EL (cell line): ENCODE results near the gene OR5J2.
"Not testable (repeated sequence)": the region's sequence is repeated elsewhere in the genome, so short reads cannot be mapped to it uniquely, and the experiment has no call there.

Experiments
- DNase-seq: peaks from one replicate; pipeline ENCODE4 v3.0.0-alpha.2; 2016

OR5J2 gene

DNA sequence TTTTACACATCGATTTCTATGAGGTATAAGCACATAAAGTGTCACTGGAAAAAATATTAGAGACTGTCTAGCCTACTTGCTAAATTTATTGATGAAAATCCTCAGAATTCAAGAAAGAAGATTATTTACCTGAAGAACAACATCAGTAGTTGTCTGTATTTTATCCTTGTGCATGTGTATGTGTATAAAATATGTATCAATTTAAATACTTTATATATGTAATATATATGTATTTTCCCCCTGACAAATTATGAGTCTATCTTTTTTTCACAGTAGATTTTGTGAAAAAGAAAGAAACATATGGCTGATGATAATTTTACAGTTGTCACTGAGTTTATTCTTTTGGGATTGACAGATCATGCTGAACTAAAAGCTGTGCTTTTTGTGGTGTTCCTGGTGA, at the start of gene OR5J2:
Gene OR5J2 (plus strand): TSS at position 301 of the 400 bp plus-strand sequence. CDS start 0 bp downstream, at position 301.
- DNase-seq, result no peak

DNA sequence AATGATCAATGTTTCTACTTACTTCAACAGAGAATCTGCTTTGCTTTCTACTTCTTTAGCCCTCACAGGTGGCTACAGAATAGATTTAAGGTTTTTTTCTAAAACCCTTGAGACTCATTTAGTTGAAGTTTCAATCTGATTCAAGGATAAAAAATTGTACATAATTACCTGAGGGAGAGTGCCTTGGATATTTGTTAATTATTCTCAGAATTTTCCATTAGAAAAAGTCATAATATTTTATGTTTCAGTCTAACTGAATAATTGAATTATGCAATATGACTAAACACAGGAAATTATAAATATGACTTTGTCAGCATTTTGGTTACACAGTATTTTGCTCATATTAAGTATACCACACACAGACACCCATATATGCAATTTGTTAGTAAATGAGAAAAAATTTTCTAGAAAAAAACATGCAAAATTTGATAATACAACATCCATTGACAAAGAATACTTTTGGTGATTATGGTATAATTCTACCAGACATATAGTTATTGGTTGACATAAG, 36.2 kb upstream of the OR5J2 start, which contains the start of gene OR8J3:
Gene OR8J3 (minus strand): TSS at position 51 of the 511 bp plus-strand sequence. CDS start 2,483 bp downstream, outside the sequence.
- DNase-seq, result no peak

DNA sequence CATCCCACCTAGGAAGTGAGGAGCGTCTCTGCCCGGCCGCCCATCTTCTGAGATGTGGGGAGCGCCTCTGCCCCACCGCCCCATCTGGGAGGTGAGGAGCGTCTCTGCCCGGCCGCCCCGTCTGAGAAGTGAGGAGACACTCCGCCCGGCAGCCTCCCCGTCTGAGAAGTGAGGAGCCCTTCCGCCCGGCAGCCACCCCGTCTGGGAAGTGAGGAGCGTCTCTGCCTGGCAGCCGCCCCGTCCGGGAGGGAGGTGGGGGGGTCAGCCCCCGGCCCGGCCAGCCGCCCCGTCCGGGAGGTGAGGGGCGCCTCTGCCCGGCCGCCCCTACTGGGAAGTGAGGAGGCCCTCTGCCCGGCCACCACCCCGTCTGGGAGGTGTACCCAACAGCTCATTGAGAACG, 32.7 kb upstream of the OR5J2 start:
- DNase-seq, result not testable (repeated sequence)

DNA sequence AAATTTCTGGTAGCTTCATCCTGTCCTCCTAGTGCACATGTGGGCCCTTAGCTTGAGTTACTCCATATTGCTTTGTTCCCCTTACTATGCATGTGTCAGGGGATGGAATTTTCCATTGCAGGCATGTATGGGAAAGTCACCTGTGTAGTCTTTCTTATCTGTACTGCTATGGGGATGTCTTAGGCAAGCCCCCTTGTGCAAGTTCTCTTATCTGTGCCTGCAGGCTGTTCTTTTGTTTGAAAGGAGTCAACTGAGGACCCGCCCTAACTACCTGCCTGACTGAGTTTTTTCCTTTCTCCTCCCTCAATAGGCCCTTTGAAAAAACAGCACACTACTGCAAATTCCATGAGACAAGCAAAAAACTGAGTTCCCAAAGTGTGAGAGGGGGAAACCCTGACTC, 25.0 kb upstream of the OR5J2 start:
- DNase-seq, result no peak

GRCh38 chr11:56152333-56152732, 24.1 kb upstream of the OR5J2 start:
- DNase-seq, result no peak

GRCh38 chr11:56160217-56160616, 16.2 kb upstream of the OR5J2 start, which contains the start of gene OR8K5:
TSS of gene OR8K5 (minus strand) at chr11:56160317. CDS start at chr11:56160317, 0 bp downstream.
- DNase-seq, result no peak

GRCh38 chr11:56163804-56164203, 12.6 kb upstream of the OR5J2 start:
- no peak for DNase-seq

DNA sequence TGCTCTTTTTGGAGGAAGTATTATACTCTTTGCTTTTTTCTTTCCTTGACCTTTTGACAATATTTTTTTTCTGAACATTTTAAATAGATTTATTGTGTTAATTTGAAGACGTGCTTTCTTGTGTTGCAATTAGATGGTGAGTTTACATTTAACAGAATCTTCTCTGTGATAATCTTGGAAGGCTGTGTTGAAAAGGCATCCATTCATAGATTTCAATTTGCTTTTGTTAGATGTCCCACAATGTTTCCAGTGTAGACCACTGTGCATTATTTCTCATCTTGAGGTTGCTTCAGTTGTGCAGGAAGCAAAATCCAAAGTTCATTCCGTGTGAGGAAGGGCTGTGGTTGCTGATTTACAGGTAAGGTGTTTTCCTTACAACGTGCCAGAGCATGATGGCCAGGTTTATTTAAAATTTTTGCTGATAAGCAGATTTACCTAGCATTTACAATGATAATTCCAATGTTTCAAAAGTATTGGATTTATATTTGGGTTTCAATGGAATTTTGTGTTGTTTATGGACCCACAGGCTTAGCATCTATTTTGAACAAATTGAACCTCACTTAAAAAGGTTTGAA, 4.1 kb upstream of the OR5J2 start:
- DNase-seq, result no peak

DNA sequence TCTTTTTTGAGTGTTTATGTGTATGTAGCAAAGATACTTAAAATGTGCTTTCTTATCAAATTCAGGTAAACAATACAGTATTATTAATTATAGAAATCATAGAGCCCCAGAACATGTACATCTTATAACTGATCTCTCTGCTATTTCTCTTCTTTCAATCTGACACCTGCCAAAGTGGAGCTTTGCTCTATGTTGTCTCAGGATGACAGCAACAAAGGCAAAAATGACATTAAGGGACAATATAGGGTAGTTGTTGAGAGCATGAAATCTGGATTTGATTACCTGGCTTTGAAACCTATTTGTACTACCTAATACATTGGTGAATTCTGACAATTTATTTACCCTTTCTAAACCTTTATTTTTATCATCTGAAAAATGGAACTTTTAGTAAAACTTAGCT, 7.0 kb downstream of the OR5J2 start:
- DNase-seq, result no peak

- no peak for DNase-seq
Measured at GRCh38 chr11:56188602-56189001, 12.2 kb downstream of the OR5J2 start.

DNA sequence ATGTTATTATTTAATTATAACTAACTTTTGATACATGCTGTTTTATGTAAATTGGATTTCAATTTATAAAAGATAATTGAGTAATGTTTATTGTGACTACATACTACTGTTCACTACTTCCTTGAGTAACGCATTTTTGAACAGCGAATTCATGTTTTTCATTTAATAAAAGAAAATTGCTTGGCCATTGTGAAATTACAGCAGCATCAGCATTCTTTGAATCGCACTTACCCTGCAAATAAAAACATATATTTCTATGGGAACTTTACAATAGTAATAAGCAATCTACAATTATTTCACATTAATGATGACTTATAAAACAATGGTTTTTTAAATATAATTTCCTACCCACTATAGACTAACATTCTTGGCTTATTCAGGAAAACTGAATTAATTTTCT, 20.3 kb downstream of the OR5J2 start:
- no peak for DNase-seq

DNA sequence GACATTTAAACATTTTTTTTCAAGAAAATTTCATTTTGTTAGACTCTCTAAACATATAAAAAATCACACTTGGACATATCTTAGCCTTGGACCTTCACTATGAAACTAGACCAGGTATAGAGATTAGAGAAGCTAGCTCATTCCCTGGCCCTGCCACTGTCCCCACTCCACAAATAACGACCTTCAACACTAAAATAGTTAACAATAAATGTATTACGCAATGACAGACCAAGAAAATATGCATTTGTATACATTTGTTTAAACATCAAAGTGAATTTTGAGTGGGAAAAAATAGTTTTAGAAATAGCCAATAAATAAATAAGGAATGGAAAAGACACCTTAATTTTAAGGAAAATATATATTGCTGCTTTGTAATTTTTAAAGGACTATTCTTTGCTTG, 20.9 kb downstream of the OR5J2 start:
- no peak for DNase-seq

DNA sequence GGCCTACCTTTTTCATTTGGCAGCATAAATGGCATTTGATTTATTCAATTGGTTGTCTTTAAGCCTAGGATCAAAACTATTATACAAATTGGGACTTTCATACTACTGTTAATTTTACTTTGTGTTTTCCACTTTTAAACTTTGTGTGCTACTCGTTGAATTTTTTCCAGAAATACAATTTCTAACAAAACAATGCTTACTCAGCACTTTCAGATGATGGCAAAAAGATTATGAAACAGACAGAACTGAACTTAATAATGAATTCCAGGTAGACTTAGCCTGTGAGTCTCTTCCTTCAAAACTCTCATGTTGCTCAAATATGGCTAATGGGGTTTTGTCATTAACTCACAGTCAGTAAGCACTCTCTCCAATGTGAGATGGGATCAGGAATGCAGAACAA, 31.4 kb downstream of the OR5J2 start:
- no peak for DNase-seq

DNA sequence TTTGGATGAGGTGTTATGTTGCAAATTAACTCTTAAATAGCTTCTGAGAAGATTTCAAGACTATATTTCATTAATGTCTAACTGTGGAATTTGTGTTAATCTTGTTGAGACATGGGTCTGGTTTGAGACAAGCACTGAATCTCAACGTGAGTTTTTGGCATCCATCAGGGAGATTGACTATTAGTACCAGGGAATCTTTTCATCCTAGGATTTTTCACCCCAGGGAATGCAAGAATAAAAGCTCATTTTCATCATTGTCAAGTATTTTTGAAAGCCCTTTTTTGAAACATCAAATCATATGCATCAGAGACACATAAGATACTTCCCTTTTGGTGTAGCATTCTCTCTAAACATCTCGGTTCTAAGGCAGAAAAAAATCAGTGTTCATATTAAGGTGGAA, 38.1 kb downstream of the OR5J2 start:
- no peak for DNase-seq

DNA sequence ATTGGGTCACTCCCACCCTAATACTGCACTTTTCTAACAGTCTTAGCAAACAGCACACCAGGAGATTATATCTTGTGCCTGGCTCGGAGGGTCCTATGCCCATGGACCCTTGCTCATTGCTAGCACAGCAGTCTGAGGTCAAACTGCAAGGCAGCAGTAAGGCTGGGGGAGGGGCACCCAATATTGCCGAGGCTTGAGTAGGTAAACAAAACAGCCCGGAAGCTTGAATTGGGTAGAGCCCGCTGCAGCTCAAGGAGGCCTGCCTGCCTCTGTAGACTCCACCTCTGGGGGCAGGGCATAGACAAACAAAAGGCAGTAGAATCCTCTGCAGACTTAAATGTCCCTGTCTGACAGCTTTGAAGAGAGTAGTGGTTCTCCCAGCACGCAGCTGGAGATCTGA, 43.3 kb downstream of the OR5J2 start:
- not testable (repeated sequence) for DNase-seq
